ENCODE measurements around the gene CREBBP.
"Not testable (repeated sequence)": the region's sequence is repeated elsewhere in the genome, so short reads cannot be mapped to it uniquely, and the experiment has no call there.

Gene CREBBP

DNA sequence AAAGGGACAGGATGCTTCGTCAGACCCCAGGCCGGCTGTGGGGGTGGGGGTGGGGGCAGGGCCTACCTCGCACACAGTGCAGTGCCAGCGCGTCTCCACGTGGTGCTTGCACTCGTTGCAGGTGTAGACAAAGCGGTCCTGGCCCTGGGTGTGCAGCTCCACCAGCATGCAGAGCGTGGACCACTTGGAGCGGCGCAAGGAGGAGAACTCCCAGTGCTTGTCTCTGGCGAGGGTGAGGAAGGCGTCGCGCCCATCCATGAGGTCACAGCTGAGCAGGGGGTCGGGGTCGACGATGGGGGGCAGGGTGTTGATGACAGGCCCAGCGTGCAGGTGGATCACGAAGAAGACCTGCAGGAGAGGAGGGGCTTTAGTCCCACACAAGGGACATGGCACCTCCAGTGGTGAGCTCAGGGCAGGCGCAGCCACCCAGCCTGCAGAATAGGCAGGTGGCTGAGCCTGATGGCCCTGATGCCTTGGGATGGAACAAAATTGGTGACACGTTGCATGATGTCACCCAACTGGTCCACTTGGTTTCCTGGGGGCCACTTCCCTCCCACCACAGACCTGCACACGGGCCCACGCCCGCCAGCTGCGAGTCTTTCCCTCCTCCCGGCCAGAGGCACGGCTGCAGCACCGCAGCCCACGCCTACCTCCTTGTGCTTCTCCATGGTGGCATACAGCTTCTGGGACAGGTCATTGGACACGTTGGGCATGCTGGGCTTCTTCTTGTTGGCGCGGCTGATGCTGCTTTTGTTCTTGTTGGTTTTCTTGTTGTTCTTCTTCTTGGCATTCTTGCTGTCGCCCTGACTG is 149.2 kb downstream of the CREBBP start:
- DNase-seq, result no peak

DNA sequence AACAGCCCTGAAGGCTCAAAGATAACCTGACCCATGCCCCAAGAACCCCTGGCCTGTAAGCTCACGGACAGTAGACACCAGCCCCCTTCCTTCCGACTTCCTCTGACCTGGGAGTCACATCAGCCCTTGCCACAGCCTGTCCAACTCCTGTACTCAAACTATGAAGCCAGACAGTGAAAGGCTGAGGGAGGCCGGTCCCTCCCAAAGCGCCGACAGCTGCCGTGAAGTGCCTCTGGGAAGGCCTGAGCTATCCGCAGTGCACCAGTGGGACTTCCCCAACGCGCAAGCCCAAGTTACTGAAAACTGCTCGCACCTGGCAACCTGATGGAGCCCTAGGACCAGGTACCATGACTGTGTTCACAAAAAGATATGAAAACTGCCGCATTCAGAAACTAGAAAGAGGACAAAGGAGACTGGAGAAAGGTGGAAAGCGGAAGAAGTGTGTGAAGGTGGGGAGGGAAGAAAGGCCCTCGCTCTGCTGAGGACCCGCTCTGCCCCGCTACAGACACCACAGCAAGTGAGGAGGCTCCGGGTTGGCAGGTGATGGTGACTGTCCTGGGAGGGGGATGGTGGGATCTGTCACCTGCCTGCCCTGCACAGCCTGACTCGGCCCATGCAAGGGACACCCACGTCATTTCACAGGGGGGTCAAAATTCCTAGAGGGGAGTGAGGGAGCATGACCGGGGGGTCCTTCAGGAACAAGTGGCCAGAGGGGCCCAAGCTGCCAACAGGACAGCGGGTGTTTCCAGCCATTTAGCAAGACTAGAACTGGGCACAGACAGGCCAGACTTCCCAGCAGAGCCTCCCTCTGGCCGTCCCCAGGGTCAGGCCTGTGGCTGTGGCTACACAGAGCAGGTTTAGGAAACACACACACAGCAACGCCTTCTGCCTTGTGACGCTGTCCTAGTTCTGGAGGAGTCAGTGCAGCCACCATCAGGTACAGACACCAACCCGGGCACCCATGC is 150.1 kb downstream of the CREBBP start:
- DNase-seq, result no peak

DNA sequence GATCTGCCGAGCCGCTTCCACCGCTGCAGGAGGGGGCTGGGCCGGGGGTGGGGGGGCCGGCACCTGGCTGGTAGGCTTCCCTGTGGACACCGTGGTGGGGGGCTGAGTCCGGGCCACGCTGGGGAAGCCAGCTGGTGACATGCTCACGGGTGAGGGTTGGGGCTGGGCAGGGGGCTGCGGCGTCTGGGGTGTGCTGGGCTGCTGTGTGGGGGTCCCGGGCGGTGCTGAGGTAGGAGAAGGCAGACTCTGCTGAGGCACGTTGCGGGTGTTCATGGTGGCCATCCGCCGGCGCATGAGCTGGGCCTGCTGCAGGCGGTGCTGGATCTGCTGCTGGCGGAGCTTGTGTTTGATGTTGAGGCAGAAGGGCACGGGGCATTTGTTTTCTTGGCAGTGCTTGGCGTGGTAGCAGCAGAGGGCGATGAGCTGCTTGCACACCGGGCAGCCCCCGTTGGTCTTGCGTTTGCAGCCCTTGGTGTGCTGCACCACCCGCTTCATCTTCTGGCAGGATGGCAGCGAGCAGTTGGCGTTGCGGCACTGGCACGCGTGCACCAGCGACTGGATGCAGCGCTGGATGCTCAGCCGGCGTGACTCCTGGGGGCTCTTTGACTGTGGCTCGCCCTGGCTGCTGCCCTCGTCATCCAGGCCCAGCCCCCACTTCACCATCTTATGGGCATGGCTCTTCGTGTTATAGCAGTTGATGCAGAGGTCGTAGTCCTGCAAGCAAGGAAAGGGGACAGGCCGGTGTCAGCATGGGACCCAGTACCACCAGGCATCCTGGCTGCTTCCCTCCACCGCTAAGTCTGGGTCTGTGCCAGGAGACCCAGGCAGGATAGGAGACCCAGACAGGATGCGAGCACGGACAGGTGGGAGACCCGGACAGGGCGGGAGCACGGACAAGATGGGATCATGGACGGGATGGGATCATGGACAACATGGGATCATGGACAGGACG is 151.1 kb downstream of the CREBBP start:
- no peak for DNase-seq

DNA sequence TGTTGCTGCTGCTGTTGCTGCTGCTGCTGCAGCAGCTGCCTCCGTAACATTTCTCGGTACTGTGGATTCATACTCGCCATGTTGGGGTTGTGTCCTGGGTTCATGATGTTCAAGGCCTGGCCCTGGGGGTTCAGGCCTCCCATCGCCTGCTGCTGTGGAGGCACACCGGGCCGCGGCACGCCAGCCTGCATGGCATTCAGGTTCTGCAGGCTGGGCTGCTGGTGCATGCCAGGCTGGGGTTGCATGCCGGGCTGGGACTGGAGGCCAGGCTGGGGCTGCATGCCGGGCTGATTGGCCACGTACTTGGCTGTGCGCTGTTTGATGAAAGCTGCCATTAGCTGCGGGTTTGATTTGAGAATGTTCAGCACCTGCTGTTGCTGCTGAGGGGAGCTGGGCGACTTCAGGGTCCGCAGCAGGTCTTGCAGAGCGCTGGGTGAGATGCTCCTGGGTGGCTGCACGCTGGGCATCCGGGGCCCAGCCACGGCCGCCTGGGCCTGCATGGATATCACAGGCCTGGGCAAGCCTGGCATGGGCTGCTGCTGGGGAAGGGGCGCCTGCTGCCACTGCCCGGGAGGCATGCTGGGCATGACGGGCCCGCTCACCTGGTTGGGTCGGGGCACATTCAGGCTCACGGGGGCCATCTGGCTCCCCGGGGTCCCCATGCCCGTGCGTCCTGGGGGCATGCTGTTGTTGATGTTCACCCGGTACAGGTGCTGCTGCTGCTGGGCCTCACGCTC is 151.9 kb downstream of the CREBBP start:
- DNase-seq, result no peak

DNA sequence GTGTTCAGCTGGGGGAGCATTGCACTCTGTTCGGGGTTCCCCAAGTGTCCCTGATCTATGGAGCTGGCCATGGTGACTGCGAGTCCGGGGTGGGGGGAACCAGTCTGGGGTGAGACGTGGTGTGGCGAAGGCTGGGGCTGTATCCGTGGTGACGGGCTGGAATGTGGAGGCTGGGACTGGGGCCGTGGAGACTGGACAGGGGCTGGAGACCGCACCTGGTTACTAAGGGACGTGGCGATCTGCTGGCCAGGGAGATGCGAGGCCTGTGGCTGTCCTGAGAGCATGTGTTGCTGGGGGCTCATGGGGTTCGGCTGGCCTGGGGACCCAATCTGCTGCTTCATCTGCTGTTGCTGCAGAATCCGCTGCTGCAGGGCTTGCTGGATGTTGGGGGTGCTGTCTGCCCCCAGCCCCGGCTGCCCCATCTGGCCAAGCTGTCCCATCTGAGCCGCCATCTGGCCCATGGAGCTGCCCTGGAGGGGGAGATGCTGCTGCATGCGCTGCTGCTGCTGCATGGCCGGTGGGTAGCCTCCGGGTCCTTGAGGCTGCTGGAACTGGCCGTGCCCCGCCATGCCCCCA is 152.6 kb downstream of the CREBBP start:
- DNase-seq, result no peak

DNA sequence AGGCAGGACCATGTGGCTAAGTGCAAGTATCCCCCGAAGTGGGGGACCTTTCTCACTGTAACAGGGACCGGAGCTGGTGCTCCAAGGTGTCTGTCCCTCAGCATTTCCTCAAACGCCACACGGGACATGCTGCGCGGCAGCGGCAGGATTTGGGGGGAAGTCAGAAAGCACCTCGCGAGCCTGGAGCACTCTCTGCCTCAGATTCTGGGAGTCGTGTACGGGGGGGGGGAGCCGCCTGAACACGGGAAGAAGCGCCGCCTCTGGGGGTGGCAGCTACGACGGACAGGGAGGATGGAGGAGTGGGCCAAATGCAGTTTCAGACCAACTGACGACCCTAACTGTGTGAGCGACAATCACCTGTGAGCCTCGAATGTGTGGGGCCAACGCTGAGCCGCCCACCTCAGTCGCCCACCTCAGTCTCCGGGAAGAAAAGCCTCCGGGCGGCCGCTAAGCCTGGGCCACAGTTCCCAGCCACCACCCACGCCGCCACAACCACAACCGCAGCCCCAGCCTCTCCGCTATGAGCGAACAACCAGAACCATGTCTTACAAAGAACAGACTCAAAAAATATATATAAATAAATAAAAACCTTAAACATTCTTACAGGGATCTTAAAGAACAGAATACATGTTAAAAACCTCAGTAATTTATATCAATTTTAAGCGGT is 154.4 kb downstream of the CREBBP start:
- no peak for DNase-seq

DNA sequence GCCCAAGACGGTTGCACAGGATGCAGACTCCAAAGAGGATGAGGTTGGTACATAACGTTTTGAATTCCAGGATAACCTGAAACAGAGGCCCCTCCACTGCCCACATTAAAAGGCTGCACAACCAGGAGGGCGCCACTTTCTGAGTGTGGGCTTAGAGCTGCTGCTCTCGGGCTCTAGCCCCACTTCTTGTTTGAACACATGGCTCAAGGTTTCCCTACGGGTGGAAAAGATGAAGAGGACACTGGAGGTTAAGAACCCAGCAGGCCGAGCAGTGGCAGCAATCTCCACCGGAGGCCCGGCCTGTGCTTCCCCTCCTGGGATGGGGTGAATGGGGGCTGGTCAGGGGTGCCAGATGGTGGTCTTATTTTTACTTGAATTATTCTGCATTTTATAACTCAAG is 155.2 kb downstream of the CREBBP start:
- no peak for DNase-seq

DNA sequence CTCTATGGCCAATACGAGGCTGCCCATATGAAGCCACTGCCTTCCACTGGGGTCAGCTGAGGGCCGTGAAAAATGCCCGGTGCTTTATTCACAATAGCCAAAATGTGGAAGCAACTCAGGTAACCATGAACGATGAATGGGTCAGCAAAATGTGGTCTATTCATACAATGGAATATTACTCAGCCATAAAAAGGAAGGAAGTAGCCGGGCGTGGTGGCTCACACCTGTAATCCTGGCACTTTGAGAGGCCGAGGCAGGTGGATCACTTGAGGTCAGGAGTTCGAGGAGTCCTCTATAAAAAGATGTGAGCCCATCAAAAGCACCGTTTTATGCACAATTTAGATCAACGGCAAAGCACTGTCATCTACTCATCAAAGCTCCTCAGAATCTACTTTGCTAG is 158.0 kb downstream of the CREBBP start:
- no peak for DNase-seq

DNA sequence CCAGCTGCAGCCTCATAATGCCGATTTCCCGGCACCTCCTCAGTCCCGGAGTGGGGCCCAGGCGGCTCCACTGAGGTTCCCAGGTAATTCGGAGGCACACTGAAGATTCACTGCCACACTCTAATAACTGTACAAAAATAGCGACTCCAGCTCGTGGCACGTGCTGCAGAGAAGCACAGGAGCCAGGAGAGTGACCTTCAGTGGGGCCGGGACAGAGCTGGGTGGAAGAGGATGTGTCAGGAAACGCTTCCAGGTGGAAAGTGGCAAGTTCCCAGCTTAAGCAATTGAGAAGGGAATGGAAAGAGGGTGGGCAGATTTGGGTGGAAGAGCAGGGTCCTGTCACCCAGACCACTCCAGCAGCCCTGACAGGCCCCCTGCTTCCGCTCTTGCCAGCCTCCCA is 160.1 kb downstream of the CREBBP start:
- DNase-seq, result no peak

DNA sequence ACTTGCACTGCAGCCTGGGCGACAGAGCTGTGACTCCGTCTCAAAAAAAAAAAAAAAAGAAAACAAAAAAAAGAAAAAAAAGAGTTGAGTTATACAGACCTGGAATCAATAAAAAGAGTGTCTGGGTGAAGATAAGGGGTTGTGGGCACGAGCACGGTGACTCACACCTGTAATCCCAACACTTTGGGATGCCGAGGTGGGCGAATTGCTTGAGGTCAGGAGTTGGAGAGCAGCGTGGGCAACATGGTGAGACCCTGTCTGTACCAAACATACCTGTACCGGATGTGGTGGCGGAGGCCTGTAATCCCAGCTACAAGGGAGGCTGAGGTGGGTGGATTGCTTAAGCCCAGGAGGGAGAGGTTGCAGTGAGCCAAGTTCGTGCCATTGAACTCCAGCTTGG is 161.9 kb downstream of the CREBBP start:
- no peak for DNase-seq

DNA sequence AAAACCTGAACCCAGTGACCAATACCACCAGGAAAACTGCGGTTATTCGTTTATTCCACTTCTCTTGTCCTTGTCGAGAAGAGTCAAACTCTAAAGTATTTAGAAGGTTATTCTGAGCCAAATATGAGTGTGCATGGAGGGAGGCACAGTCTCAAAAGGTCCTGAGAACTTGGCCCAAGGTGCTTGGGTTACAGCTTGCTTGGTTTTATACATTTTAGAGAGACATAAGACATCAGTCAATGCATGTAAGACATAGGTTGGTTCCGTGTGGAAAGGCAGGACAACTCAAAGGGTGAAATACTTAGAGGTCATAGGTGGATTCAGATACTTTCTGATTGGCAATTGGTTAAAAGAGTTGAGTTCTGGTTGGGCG is 162.5 kb downstream of the CREBBP start:
- DNase-seq, result no peak

DNA sequence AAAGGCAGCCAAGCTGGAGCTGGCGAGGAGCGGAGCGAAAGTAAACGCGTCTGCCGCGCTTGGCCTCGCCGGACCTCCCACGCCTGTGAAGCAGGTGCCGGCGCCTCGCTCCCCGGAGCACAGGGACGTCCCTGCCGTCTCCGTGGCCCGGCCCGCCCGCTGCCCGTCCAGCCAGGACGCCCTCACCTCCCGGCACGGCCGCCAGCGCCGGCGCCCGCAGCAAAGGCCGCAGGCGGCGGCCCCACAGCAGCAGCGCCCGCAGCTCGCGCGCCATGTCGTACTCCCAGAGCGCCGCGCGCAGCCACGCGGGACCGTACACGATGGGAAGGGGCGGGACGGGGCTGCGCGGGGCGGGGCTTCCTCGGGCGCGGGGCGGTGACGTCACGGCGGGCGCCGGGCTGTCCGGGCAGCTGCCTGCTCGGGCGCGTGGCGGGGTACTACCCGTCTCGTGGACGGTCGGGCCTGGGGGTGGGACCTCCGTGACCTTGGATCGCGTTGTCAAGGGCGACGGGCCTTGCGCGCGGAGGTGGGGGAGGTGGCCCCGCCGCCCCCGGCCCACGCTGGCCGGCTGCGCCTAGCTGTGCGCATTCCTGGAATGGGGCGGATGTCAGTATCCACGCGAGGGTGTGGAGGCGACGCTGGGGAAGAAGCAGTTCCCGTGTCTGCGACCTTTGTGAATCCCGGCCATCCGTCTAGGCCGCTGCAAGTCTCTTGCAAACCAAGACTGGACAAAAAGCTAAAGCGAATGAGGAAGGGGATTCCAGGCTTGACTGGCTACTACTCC is 163.1 kb downstream of the CREBBP start, which contains the start of gene TRAP1:
Gene TRAP1, minus strand, starts transcription at position 290 of the 784 bp plus-strand sequence. Its CDS starts 16 bp downstream, at position 274.
- peak; percentile 93 for DNase-seq

DNA sequence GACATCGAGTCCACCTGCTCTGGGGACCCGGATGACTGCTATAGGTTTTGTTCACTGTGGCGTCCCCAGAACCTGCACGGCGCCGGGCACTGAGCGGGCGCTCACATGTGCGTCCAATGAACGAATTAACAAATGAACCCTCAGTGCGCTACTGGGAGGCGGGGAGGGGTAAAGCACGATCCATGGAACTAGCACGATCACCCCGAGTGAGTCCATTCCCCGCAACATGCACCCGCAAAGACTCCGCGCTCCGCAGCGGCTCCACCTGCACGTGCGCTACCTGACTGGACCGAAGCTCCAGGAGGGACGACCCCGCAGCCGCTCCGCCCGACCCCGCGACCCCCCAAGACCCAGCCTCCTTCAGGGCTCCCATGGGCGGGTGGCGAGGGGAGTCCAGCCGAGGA is 163.7 kb downstream of the CREBBP start:
- DNase-seq, result no peak

DNA sequence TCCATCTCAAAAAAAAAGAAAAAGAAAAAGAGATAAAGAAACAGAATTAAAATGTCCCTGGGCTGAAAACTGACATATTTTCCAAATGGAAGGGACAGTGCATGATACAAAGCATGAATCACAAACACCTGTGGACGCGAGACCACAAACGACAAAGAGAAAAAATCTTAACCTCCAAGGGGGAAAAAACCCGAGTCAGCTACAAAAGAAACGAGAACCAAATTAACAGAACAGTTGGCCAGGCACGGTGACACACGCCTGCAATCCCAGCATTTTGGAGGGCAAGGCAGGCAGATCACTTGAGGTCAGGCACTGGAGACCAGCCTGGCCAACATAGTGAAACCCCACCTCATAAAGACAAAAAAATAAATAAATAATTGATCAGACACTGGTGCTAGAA is 165.1 kb downstream of the CREBBP start:
- no peak for DNase-seq

DNA sequence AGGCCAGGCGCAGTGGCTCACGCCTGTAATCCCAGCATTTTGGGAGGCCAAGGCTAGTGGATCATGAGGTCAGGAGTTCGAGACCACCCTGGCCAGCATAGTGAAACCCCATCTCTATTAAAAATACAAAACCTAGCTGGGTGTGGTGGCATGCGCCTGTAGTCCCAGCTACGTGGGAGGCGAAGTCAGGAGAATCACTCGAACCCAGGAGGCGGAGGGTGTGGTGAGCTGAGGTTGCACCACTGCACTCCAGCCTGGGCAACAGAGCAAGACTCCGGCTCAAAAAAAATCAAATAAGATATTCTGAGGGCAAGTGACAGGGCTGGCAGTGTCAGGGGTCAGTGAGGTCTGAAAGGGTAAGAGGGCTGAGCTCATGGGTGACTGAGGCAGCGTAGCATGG is 166.1 kb downstream of the CREBBP start:
- DNase-seq, result not testable (repeated sequence)

DNA sequence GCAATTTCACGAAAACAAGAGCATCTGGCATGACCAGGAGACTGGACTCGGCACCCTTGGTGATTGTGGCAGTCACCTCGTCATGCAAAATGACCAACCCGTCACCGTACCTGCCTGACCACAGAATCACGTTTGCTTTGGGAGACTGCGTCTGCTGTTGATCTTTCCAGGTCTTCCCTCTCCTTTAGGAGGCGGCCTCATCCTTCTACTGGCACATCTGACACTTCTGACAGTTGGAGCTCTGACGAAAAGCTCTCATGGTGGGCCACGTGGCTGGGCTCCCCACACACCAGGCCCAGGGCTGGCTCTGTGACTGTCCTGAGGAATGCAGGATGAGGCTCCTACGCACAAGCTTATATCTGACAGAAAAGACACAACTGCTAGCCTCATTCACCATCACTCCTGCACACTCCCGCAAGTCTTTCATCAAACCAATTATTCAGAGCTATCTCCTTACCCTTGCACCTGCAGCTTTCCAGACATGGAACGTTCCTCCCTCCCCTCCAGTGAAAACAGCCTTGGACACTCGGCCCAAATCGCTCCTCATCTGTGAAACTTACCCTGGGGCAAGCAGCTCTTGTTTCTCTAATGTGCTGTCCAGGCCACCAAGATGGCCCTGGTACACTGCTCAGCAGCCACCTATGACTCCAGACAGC is 166.8 kb downstream of the CREBBP start:
- no peak for DNase-seq

DNA sequence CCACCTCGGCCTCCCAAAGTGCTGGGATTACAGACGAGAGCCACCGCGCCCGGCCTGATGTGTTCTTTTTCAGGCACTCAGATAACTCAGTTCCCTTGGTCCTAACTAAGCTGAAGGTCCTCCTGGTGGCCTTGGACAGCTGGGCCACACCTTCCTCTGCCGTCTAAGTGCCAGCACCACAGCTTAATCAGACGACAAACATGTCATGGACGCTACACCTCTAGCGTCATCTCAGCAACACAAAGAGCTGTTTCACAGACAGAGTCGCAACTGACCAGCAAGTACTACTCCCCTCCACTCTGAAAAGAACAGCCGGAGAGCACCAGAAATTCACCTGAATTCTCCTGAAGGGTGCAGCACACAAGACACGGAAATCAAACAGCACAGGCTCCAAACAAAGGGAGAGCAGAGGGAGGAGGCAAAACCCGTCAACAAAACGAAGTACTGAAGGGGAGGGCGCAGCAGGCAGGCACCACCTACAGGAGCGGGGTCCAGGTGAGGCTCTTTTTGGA is 167.6 kb downstream of the CREBBP start:
- no peak for DNase-seq

DNA sequence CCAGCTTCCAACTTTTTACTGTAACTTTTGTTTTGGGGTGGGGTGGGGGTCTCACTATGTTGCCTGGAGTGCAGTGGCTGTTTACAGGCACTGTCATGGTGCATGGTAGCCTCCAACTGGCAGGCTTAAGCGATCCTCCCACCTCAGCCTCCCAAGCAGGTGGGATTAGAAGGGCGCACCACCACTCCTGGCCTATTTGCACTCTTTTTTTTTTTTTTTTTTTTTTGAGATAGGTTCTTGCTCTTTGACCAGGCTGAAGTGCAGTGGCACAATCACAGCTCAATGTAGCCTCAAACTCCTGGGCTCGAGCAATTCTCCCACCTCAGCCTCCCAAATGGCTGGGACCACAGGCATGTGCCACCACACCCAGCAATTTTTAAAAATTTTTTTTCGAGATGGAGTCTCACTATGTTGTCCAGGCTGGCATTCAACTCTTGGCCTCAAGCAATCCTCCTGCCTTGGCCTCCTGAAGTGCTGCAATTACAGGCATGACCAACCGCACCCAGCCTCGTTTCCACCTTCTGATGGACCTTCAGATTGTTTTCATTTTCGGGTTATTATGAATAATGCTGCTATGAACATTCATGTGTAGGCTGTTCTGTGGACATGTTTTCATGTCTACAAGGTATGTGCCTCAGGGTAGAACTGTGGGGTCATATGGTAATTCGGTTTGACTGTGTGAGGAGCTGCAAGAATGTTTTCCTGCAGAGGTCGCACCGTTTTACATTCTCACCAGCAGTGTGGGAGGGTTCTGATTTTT is 174.1 kb downstream of the CREBBP start:
- DNase-seq, result no peak

DNA sequence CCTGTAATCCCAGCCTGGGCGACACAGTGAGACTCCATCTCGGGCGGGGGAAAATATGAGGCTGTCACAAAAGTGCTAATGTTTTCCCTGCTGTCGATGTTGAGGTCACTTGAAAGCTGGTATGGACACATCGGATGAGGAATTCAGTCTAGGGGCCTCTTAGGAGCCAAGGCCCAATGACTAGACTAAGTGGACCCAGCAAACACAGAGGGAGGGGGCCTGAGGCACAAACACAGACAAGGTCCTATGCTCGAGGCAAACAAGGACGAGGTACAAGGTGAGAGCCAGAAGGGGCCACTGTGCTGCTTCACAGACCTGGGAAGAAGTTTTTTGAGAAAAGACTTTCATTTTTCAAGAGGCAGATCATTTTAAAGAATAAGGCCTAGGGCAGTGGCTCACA is 178.4 kb downstream of the CREBBP start:
- DNase-seq, result no peak
